Hepatocyte (in vitro differentiated cells): ENCODE measurements around the gene HOXC11. TPM values are rescaled to one million over a fixed set of nuclear protein-coding genes. Genes with fewer than 3 reads are reported as not detected.

Experiments used
- DNase-seq: peaks from one replicate; pipeline ENCODE4 v3.0.0-alpha.2; 2016; ENCODE audit warnings: low spot score
- H2AFZ ChIP-seq: fragments of 200-600 bp; sonication (generic); 2 replicates; pipeline ENCODE4 v1.6.0; 2016; ENCODE audit warnings: antibody characterized with exemption, mild to moderate bottlenecking
- H3K27ac ChIP-seq: fragments of 200-600 bp; sonication (generic); 2 replicates; pipeline ENCODE4 v1.5.1; 2016; ENCODE audit warnings: mild to moderate bottlenecking
- H3K27me3 ChIP-seq: fragments of 200-600 bp; sonication (generic); 2 replicates; pipeline ENCODE4 v1.6.1; 2016
- H3K36me3 ChIP-seq: fragments of 200-600 bp; sonication (generic); replicated peaks from 2 replicates; pipeline ENCODE4 v1.5.1; 2016; ENCODE audit warnings: low read depth; ENCODE audit not compliant: insufficient read depth
- H3K4me1 ChIP-seq: fragments of 200-600 bp; sonication (generic); 2 replicates; pipeline ENCODE4 v1.5.1; 2016; ENCODE audit warnings: mild to moderate bottlenecking, moderate library complexity; ENCODE audit not compliant: insufficient read depth
- H3K4me2 ChIP-seq: fragments of 200-600 bp; sonication (generic); 2 replicates; pipeline ENCODE4 v1.6.0; 2016
- H3K4me3 ChIP-seq: fragments of 200-600 bp; sonication (generic); 2 replicates; pipeline ENCODE4 v1.5.1; 2016; ENCODE audit warnings: mild to moderate bottlenecking
- H3K79me2 ChIP-seq: fragments of 200-600 bp; sonication (generic); 2 replicates; pipeline ENCODE4 v1.6.0; 2017; ENCODE audit warnings: mild to moderate bottlenecking
- H3K9me2 ChIP-seq: fragments of 200-600 bp; sonication (generic); replicated peaks from 2 replicates; pipeline ENCODE4 v1.6.0; 2017; ENCODE audit warnings: mild to moderate bottlenecking; ENCODE audit not compliant: insufficient read depth
- H3K9me3 ChIP-seq: fragments of 200-600 bp; sonication (generic); 2 replicates; pipeline ENCODE4 v1.5.1; 2016; ENCODE audit warnings: low read depth, mild to moderate bottlenecking
- H4K20me1 ChIP-seq: fragments of 200-600 bp; sonication (generic); 2 replicates; pipeline ENCODE4 v1.6.0; 2016; ENCODE audit warnings: mild to moderate bottlenecking; ENCODE audit not compliant: insufficient read depth, poor library complexity, severe bottlenecking
- EZH2 ChIP-seq: fragments of 200-600 bp; sonication (generic); IDR thresholded peaks from 2 replicates; pipeline ENCODE4 v1.6.1; 2016; ENCODE audit warnings: antibody characterized with exemption, mild to moderate bottlenecking, borderline replicate concordance
- EZH2phosphoT487 ChIP-seq: fragments of 200-600 bp; sonication (generic); IDR thresholded peaks from one replicate; pipeline ENCODE4 v1.6.1; 2018; ENCODE audit warnings: antibody characterized with exemption, mild to moderate bottlenecking, low read depth, moderate library complexity; ENCODE audit not compliant: unreplicated experiment, severe bottlenecking
- WGBS: methylation state at CpG from one replicate; pipeline ENCODE4 v1.1.6; 2016; ENCODE audit warnings: low lambda C conversion rate; ENCODE audit errors: missing lambda C conversion rate; 5-methylcytosine and 5-hydroxymethylcytosine counted together
- polyA plus RNA-seq: library from polyadenylated mRNA; unstranded; fragments of >200 nt; fragmentation: Nextera tagmentation; extraction: Ambion mirVana; gene quantifications from 2 replicates; pipeline ENCODE4 v1.2.1, GENCODE V29; 2016
- total RNA-seq: library from RNA; depleted of rRNA; stranded (reverse); fragments of >200 nt; gene quantifications from 2 replicates; pipeline ENCODE4 v1.2.3, GENCODE V29; 2014
- TF ChIP-seq, protein P1 (sequence below): fragments of 200-600 bp; sonication (generic); IDR thresholded peaks from 2 replicates; pipeline ENCODE4 v1.5.1; 2016; ENCODE audit warnings: antibody characterized with exemption, mild to moderate bottlenecking; ENCODE audit not compliant: poor library complexity

HOXC11 gene
- total and polyA plus RNA-seq, 2 experiments from 2014 or later, result 0.63 to 1.3 TPM

DNA sequence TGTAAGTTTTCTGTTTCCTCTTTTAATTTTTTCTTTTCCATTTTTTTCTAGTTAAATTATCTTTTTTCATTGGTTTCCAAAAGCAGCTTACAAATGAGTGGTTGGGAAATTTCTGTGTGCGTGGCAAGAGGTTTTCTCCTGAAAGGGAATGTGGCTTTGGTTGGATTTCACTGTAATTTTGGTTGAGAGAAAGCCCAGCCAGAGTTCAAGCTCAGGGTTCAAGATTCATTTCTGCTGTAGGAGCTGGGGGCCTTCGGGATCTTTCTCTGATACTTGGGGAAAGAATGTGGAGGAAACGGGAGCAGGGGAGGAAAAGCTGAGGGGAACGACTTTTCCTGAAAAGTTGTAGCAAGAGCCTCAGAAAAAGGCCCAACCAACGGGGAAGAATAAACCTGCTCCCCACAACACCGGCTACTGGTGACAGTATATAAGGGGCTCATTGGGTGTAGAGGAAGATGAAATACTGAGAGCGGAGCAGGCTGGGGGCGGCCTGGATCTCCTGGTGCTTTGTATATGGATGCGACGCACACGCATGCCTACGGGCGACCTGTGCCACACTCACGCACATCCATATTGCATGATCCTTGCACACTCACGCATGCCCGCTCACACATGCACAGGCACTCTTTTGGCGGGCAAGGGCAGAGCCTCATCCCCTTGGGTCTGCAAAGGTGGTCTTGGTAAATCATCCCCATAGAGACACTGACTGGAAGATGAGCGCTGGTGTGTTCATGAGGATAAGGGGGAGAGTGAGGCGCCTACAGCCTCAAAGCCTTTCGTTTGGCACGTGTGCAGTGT is 14.0 kb downstream of the HOXC11 start:
- Histone ChIP-seq H3K79me2 (no peaks in the 10 kb centered on the region), H3K9me3 (no peaks in the 10 kb centered on the region), H3K36me3 (no peaks in the 10 kb centered on the region), H3K4me1 (peaks cover 14% of the 10 kb centered on the region), H3K27ac (no peak overlapping the region), H4K20me1 (no peaks in the 10 kb centered on the region), H3K4me2 (peak overlapping the region; percentile 81), H3K9me2 (no peaks in the 10 kb centered on the region), H2AFZ (no peak overlapping the region), H3K27me3 (peaks cover 94% of the 10 kb centered on the region), H3K4me3 (no peak overlapping the region)
- no peak for TF ChIP-seq EZH2
- no peak for TF ChIP-seq EZH2phosphoT487
- TF ChIP-seq, protein P1, sequence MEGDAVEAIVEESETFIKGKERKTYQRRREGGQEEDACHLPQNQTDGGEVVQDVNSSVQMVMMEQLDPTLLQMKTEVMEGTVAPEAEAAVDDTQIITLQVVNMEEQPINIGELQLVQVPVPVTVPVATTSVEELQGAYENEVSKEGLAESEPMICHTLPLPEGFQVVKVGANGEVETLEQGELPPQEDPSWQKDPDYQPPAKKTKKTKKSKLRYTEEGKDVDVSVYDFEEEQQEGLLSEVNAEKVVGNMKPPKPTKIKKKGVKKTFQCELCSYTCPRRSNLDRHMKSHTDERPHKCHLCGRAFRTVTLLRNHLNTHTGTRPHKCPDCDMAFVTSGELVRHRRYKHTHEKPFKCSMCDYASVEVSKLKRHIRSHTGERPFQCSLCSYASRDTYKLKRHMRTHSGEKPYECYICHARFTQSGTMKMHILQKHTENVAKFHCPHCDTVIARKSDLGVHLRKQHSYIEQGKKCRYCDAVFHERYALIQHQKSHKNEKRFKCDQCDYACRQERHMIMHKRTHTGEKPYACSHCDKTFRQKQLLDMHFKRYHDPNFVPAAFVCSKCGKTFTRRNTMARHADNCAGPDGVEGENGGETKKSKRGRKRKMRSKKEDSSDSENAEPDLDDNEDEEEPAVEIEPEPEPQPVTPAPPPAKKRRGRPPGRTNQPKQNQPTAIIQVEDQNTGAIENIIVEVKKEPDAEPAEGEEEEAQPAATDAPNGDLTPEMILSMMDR, result no peak
- DNase-seq, result no peak
- WGBS, result 51% methylated on average over 21 of the region's 21 CpGs

DNA sequence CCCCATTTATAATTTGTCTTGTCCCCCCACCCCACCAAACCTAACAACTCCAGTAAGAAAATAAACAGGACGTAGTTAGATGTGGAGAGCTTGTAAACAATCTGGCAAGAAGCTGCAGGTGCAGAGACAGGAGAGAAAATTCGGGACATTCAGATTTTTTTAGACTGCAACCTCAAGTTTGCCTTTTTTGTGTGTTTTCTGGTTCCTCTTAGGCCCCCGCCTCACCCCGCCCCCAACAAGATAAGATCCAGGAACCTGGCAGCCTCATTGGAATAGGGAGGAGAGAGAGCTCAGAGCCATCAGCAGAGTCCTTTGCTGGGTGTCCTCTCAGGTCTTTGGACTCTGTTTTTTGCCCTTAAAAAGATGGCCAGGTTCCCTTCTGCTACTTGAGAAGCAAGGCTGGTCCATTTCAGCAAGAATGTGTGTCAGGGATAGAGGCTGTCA is 14.9 kb downstream of the HOXC11 start:
- TF ChIP-seq, protein P1, result no peak
- H3K4me2 ChIP-seq, result no peak overlapping the region
- no peaks in the 10 kb centered on the region for H3K9me2 ChIP-seq
- H3K27ac ChIP-seq, result no peak overlapping the region
- H3K4me3 ChIP-seq, result no peak overlapping the region
- no peak overlapping the region for H2AFZ ChIP-seq
- no peaks in the 10 kb centered on the region for H3K36me3 ChIP-seq
- H3K4me1 ChIP-seq, result peaks cover 14% of the 10 kb centered on the region
- no peaks in the 10 kb centered on the region for H4K20me1 ChIP-seq
- WGBS, result 19% methylated on average over 4 of the region's 4 CpGs
- DNase-seq, result no peak
- H3K27me3 ChIP-seq, result peaks cover 94% of the 10 kb centered on the region
- H3K9me3 ChIP-seq, result no peaks in the 10 kb centered on the region
- H3K79me2 ChIP-seq, result no peaks in the 10 kb centered on the region

DNA sequence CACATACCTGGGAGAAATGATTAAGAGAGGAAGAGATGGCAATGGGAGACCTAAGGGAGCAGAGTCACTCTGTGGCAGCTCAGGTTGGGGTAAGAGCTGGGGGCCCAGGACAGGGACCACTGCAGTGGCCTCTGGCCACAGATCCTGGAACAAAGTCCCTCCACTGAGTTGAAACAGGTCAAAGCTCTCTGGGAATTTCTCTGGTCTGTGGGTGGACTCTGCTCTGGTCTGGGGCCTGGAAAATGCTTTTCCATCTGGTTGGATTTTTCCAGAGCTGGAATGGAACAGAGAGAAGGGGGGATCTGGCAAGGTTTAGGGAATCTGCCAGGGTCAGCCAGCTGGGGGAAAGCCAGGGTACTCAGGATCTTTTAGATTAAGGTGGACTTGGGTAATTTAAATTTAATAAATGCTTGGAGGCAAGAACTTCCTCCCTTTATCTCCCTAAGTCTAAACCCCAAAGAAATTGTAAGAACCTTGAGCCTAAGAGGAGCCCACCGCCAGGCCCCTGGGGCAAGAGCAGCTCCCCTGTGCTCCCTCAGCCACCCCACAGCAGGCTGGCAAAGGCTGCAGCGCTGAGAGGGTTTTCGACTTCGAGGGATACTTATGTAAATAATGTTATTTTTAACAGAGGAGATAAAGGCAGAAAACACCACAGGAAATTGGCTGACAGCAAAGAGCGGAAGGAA is 15.8 kb downstream of the HOXC11 start:
- Histone ChIP-seq H3K4me2 (peak overlapping the region; percentile 61), H3K9me2 (no peaks in the 10 kb centered on the region), H3K9me3 (no peaks in the 10 kb centered on the region), H3K27me3 (peaks cover 94% of the 10 kb centered on the region), H4K20me1 (no peaks in the 10 kb centered on the region), H3K4me1 (peaks cover 14% of the 10 kb centered on the region), H2AFZ (no peak overlapping the region), H3K4me3 (no peak overlapping the region), H3K27ac (no peak overlapping the region), H3K36me3 (no peaks in the 10 kb centered on the region), H3K79me2 (no peaks in the 10 kb centered on the region)
- DNase-seq, result no peak
- TF ChIP-seq EZH2, result no peak
- TF ChIP-seq, protein P1, result no peak
- no peak for TF ChIP-seq EZH2phosphoT487
- WGBS, result 11% methylated on average over 5 of the region's 5 CpGs
